ENCODE results near the gene MILR1.

- TF ChIP-seq, protein P1, sequence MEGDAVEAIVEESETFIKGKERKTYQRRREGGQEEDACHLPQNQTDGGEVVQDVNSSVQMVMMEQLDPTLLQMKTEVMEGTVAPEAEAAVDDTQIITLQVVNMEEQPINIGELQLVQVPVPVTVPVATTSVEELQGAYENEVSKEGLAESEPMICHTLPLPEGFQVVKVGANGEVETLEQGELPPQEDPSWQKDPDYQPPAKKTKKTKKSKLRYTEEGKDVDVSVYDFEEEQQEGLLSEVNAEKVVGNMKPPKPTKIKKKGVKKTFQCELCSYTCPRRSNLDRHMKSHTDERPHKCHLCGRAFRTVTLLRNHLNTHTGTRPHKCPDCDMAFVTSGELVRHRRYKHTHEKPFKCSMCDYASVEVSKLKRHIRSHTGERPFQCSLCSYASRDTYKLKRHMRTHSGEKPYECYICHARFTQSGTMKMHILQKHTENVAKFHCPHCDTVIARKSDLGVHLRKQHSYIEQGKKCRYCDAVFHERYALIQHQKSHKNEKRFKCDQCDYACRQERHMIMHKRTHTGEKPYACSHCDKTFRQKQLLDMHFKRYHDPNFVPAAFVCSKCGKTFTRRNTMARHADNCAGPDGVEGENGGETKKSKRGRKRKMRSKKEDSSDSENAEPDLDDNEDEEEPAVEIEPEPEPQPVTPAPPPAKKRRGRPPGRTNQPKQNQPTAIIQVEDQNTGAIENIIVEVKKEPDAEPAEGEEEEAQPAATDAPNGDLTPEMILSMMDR (IDR thresholded peaks at IDR 0.05; ENCODE audit: low read depth, low read length) = no peak
- TF ChIP-seq EZH2phosphoT487 (IDR thresholded peaks at IDR 0.05; ENCODE audit: low read depth) = no peak
Measured at GRCh38 chr17:64494121-64494520, 45.2 kb downstream of the MILR1 start.
